ENCODE measurements around the gene ANK3. TPM values are rescaled to one million over a fixed set of nuclear protein-coding genes. Genes with fewer than 3 reads are reported as not detected.

Gene ANK3
- total RNA-seq, 2 donors from 2014 or later: 56.2 to 78.2 TPM

GRCh38 chr10:60222047-60222446, 167.6 kb downstream of the ANK3 start:
- Mint-ChIP-seq H3K4me3 (no peak overlapping the region), H3K9me3 (no peaks in the 10 kb centered on the region), H3K36me3 (ENCODE audit: low read depth) (no peaks in the 10 kb centered on the region), H3K27me3 (no peaks in the 10 kb centered on the region), H3K27ac (no peak overlapping the region), H3K4me1 (peaks cover 5% of the 10 kb centered on the region)
- no peak for ATAC-seq (replicated peaks)

GRCh38 chr10:60212195-60212594, 177.5 kb downstream of the ANK3 start:
- peaks cover 5% of the 10 kb centered on the region for H3K9me3 Mint-ChIP-seq
- peaks cover 38% of the 10 kb centered on the region for H3K36me3 Mint-ChIP-seq (ENCODE audit: low read depth)
- H3K4me1 Mint-ChIP-seq: peaks cover 34% of the 10 kb centered on the region
- H3K27ac Mint-ChIP-seq: peak overlapping the region; percentile 39
- H3K27me3 Mint-ChIP-seq: no peaks in the 10 kb centered on the region
- no peak for ATAC-seq (replicated peaks)
- H3K4me3 Mint-ChIP-seq: no peak overlapping the region

GRCh38 chr10:60209874-60210570, 179.7 kb downstream of the ANK3 start:
- peak overlapping the region; percentile 47 for H3K4me3 Mint-ChIP-seq
- no peaks in the 10 kb centered on the region for H3K27me3 Mint-ChIP-seq
- H3K27ac Mint-ChIP-seq: peak overlapping the region; percentile 76
- H3K4me1 Mint-ChIP-seq: peaks cover 24% of the 10 kb centered on the region
- H3K9me3 Mint-ChIP-seq: peaks cover 5% of the 10 kb centered on the region
- ATAC-seq (replicated peaks): peak; percentile 21
- peaks cover 45% of the 10 kb centered on the region for H3K36me3 Mint-ChIP-seq (ENCODE audit: low read depth)

- no peak for ATAC-seq (replicated peaks)
- H3K9me3 Mint-ChIP-seq: peaks cover 5% of the 10 kb centered on the region
- peaks cover 45% of the 10 kb centered on the region for H3K36me3 Mint-ChIP-seq (ENCODE audit: low read depth)
- H3K4me1 Mint-ChIP-seq: peaks cover 24% of the 10 kb centered on the region
- no peak overlapping the region for H3K27ac Mint-ChIP-seq
- no peak overlapping the region for H3K4me3 Mint-ChIP-seq
- H3K27me3 Mint-ChIP-seq: no peaks in the 10 kb centered on the region
These were observed 180.9 kb downstream of the ANK3 start for GRCh38 chr10:60208676-60209269.

- Mint-ChIP-seq H3K27me3 (no peaks in the 10 kb centered on the region), H3K27ac (no peak overlapping the region), H3K4me3 (no peak overlapping the region), H3K36me3 (ENCODE audit: low read depth) (peaks cover 40% of the 10 kb centered on the region), H3K9me3 (peaks cover 5% of the 10 kb centered on the region), H3K4me1 (peaks cover 24% of the 10 kb centered on the region)
- ATAC-seq (replicated peaks): no peak
These were observed 181.8 kb downstream of the ANK3 start for GRCh38 chr10:60207894-60208293.

- H3K27me3 Mint-ChIP-seq: no peaks in the 10 kb centered on the region
- H3K4me1 Mint-ChIP-seq: peaks cover 17% of the 10 kb centered on the region
- peaks cover 28% of the 10 kb centered on the region for H3K36me3 Mint-ChIP-seq (ENCODE audit: low read depth)
- peak overlapping the region; percentile 34 for H3K27ac Mint-ChIP-seq
- no peak overlapping the region for H3K4me3 Mint-ChIP-seq
- ATAC-seq (replicated peaks): no peak
- H3K9me3 Mint-ChIP-seq: no peaks in the 10 kb centered on the region
These were observed 182.9 kb downstream of the ANK3 start for GRCh38 chr10:60206735-60207134.

GRCh38 chr10:60205741-60206140, 183.9 kb downstream of the ANK3 start:
- no peak overlapping the region for H3K4me3 Mint-ChIP-seq
- H3K27ac Mint-ChIP-seq: no peak overlapping the region
- peaks cover 12% of the 10 kb centered on the region for H3K4me1 Mint-ChIP-seq
- ATAC-seq (replicated peaks): no peak
- H3K36me3 Mint-ChIP-seq (ENCODE audit: low read depth): peaks cover 31% of the 10 kb centered on the region
- no peaks in the 10 kb centered on the region for H3K9me3 Mint-ChIP-seq
- no peaks in the 10 kb centered on the region for H3K27me3 Mint-ChIP-seq

GRCh38 chr10:60203993-60204618, 185.6 kb downstream of the ANK3 start:
- Mint-ChIP-seq H3K4me1 (no peaks in the 10 kb centered on the region), H3K27ac (no peak overlapping the region), H3K9me3 (no peaks in the 10 kb centered on the region), H3K4me3 (no peak overlapping the region), H3K36me3 (ENCODE audit: low read depth) (peaks cover 44% of the 10 kb centered on the region), H3K27me3 (no peaks in the 10 kb centered on the region)
- no peak for ATAC-seq (replicated peaks)

- Mint-ChIP-seq H3K4me1 (no peaks in the 10 kb centered on the region), H3K36me3 (ENCODE audit: low read depth) (peaks cover 56% of the 10 kb centered on the region), H3K27me3 (no peaks in the 10 kb centered on the region), H3K4me3 (no peak overlapping the region), H3K9me3 (no peaks in the 10 kb centered on the region), H3K27ac (no peak overlapping the region)
- no peak for ATAC-seq (replicated peaks)
These were observed 189.0 kb downstream of the ANK3 start for GRCh38 chr10:60200682-60201053.

GRCh38 chr10:60200012-60200681, 189.5 kb downstream of the ANK3 start:
- H3K27me3 Mint-ChIP-seq: no peaks in the 10 kb centered on the region
- ATAC-seq (replicated peaks): no peak
- H3K36me3 Mint-ChIP-seq (ENCODE audit: low read depth): peaks cover 61% of the 10 kb centered on the region
- no peaks in the 10 kb centered on the region for H3K4me1 Mint-ChIP-seq
- H3K4me3 Mint-ChIP-seq: no peak overlapping the region
- H3K27ac Mint-ChIP-seq: no peak overlapping the region
- no peaks in the 10 kb centered on the region for H3K9me3 Mint-ChIP-seq

- ATAC-seq (replicated peaks): no peak
- Mint-ChIP-seq H3K36me3 (ENCODE audit: low read depth) (peaks cover 91% of the 10 kb centered on the region), H3K27ac (no peak overlapping the region), H3K4me3 (no peak overlapping the region), H3K27me3 (no peaks in the 10 kb centered on the region), H3K4me1 (no peaks in the 10 kb centered on the region), H3K9me3 (no peaks in the 10 kb centered on the region)
These were observed 192.5 kb downstream of the ANK3 start for GRCh38 chr10:60197206-60197605.

GRCh38 chr10:60194421-60194820, 195.3 kb downstream of the ANK3 start:
- Mint-ChIP-seq H3K27me3 (no peaks in the 10 kb centered on the region), H3K4me1 (no peaks in the 10 kb centered on the region), H3K9me3 (no peaks in the 10 kb centered on the region), H3K4me3 (no peak overlapping the region), H3K27ac (no peak overlapping the region), H3K36me3 (ENCODE audit: low read depth) (peaks cover 96% of the 10 kb centered on the region)
- ATAC-seq (replicated peaks): no peak

- H3K36me3 Mint-ChIP-seq (ENCODE audit: low read depth): peaks cover 94% of the 10 kb centered on the region
- H3K27me3 Mint-ChIP-seq: no peaks in the 10 kb centered on the region
- H3K9me3 Mint-ChIP-seq: no peaks in the 10 kb centered on the region
- no peak for ATAC-seq (replicated peaks)
- no peaks in the 10 kb centered on the region for H3K4me1 Mint-ChIP-seq
- no peak overlapping the region for H3K27ac Mint-ChIP-seq
- H3K4me3 Mint-ChIP-seq: no peak overlapping the region
These were observed 196.7 kb downstream of the ANK3 start for GRCh38 chr10:60192946-60193345.

- peaks cover 91% of the 10 kb centered on the region for H3K36me3 Mint-ChIP-seq (ENCODE audit: low read depth)
- no peaks in the 10 kb centered on the region for H3K27me3 Mint-ChIP-seq
These were observed 199.7 kb downstream of the ANK3 start for GRCh38 chr10:60189861-60190475.

More at GRCh38 chr10:60189861-60190475, 199.7 kb downstream of the ANK3 start:
- no peak overlapping the region for H3K27ac Mint-ChIP-seq
- no peaks in the 10 kb centered on the region for H3K4me1 Mint-ChIP-seq
- no peak for ATAC-seq (replicated peaks)
- H3K9me3 Mint-ChIP-seq: no peaks in the 10 kb centered on the region
- no peak overlapping the region for H3K4me3 Mint-ChIP-seq
